Measurements from ENCODE around the gene NDUFAF3. TPM values are rescaled to one million over a fixed set of nuclear protein-coding genes. Genes with fewer than 3 reads are reported as not detected.
A peak's percentile ranks its signal among the peaks of the same experiment; 100 is the strongest.
"Not testable (repeated sequence)": the region's sequence is repeated elsewhere in the genome, so short reads cannot be mapped to it uniquely, and the experiment has no call there.

Gene NDUFAF3
- polyA plus RNA-seq, 4 donors = 57.2 to 81.6 (median 64.2) TPM

DNA sequence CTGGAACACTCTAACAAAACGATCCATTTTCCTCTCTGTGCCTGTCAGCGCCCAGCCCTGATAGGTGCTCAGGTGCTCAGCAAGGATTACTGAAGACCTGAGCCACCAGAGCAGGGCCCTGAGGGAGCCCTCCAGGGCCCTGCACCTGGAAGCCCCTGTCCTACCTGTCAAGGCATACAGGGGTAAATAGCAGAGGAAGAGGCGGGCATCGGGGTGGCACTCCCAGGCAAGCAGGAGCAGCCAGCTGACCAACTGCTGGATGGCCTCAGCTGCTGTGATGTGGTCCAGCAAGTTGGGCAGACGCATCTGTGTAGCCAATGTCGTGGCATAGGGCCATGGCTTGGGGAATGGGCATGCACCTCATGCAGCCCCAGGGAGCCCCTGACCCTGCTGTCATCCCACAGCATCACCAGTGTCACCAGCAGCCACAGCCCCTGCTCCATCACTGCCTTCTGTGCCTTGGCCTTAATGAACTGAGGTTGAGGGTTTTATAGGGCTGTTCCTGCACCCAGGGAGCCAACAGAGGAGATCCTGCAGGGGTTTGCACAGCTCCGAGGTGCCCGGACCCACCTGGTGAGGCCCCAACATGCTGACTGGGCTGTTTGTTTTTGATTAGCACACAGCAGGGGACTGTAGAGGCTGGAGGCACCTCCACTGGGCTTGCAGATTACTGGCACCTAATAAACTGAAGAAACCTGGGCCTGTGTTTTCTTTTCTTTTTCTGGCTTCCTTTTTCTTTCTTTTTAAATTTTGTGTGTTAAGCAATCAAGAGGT is 22.6 kb upstream of the NDUFAF3 start:
- DNase-seq (ENCODE audit: low read depth in 4 of 4, low spot score in 3 of 4) = no peak

GRCh38 chr3:49001155-49001554 is 20.8 kb upstream of the NDUFAF3 start:
- DNase-seq (ENCODE audit: low read depth in 4 of 4, low spot score in 3 of 4) = no peak

DNA sequence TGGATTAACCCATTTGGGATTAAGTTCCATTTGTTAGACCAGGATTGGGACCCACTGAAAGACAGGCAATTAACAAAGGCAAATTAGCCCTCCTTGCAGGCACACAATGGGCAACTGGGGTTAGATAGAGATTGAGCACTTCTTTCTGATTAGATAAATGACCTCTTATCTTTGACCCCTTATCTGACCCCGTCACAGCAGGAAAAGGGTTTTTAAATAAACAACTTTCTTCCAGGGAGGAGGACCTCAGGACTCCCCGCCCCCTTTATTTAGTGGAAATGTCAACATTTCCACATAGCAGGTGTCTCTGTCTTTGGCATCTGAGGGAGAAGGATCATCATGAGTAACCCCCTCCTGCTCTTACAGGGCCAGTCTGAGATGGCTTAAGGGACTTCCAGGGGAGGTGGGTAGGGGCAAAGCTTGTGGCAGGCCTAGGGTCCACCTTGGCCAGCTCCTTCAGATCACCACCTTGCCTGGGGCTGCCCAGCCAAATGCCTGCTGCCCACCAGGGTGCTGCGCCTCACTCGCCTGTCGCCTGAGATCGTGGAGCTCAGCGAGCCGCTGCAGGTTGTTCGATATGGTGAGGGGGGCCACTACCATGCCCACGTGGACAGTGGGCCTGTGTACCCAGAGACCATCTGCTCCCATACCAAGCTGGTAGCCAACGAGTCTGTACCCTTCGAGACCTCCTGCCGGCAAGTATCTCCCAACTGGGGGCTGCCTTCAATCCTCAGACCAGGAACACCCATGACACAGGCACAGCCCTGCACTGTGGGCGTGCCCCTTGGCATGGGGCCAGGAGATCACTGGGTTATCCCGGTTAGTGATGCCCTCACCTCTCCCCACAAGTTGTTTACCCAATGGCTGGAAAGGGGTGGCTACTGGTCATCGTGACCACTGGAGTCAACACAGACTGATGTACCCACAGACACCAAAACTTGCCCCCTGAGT is 17.3 kb upstream of the NDUFAF3 start:
- DNase-seq (ENCODE audit: low read depth in 4 of 4, low spot score in 3 of 4) = no peak

DNA sequence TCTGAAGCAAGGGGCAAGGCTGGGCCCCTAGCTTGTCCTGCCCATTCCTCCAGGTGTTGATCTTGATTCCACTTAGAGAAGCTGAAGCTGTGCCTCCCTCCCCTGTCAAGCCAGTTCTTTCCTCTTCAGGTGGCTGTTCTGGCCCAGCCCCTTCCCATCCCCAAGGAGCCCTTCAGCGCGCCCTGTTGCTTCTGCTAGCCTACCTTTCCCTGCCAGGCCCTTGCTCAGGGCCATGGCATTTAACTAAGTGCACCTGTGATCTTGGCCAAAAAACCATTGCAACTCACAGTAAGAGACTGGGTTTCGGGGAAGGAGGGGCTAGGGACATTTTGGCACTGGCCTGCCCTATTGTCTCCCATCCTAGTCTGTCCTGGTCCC is 16.6 kb upstream of the NDUFAF3 start:
- DNase-seq (ENCODE audit: low read depth in 4 of 4, low spot score in 3 of 4) = no peak

- DNase-seq (ENCODE audit: low read depth in 4 of 4, low spot score in 3 of 4) = no peak
Observed at GRCh38 chr3:49005998-49006397, 15.9 kb upstream of the NDUFAF3 start.

GRCh38 chr3:49006408-49007067 is 15.4 kb upstream of the NDUFAF3 start:
- DNase-seq (ENCODE audit: low read depth in 4 of 4, low spot score in 3 of 4) = no peak

DNA sequence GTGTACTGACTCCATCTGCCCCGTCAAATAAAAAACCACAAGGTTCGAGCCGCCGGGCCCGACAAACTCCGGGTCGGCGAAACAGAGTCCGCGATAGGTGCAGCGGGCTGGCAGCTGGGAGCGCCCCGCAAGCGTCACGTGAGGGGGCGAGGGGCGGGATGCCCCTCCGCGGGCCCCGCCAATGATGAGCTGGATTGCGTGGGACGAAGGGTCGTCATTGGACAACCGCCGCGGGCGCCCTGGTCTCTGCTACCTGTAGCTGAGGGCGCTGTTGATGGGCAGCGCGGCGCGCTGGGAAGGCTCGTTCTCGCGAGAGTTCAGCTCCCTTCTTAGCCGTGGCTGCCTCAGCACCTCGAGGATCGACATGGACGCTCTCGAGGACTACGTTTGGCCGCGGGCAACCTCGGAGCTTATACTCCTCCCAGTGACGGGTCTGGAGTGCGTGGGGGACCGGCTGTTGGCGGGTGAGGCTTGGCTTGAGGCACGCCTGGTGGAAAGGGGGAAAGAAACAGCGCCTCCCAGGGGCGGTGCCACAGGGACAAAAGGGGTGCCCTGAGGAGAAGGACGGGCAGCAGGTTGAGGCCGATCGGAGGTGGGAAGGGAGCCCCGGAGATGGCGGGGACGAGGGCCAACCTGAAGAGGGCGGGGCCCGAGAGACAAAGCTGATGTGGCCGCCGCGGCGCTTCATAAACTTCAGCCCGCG is 14.7 kb upstream of the NDUFAF3 start, which contains the start of gene WDR6:
Gene WDR6, plus strand, starts transcription at position 324 of the 703 bp plus-strand sequence. Its CDS starts 41 bp downstream, at position 365.
- DNase-seq (ENCODE audit: low read depth in 4 of 4, low spot score in 3 of 4) = peak; percentile 87 to 94 (median 92)

DNA sequence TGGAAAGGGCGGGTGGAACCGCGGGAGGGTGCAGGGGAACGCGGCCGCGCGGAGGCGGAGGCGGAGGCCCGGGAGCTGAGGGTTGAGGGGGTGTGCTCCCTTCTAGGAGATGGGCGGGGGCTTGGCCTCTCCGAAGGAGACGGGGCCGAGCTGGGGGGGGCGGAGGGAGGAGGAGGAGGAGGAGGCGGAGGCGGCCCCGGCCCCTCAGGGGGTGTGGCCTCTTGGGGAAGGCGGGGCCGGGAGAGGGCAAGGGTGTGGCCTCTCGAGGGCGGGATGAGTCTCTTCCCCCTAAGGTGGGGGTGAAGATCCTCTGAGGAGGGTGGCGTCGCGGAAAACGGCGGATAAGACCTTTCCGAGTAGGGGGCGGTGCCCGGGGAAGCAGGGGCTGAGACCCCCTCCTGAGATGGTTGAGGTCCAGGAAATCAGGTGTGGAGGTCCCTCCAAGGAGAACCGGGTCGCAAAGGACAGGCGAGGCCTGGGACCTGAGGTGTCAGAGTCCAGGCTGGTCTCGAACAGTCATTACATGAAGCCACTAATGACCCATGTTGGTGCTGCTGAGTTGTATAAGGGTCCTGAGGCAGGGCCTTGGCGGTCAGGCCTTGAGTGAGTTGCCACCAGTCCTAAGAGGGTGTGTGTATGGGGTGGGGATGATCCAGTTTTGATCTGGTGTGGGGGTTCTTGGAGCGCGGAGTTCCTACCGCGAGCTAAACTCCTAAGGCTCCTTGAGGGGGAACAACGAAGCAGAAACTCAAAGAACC is 14.0 kb upstream of the NDUFAF3 start:
- DNase-seq (ENCODE audit: low read depth in 4 of 4, low spot score in 3 of 4) = peak in 1 of 4 donors; percentile 63

DNA sequence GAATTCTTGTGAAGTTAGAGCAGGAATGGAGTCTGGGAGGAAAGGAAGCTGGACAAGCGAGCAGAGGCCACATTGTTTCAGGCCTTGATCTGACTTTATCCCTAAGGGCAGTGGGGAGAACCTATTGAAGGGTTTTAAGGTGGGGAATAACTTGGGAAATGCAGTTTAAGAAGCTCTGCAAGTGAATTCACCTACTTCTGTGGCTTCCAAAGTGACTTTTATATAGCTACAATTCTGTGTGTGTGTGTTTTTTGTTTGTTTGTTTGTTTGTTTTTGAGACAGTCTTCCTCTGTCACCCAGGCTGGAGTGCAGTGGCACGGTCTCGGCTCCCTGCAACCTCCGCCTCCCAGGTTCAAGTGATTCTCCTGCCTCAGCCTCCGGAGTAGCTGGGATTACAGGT is 13.3 kb upstream of the NDUFAF3 start:
- DNase-seq (ENCODE audit: low read depth in 4 of 4, low spot score in 3 of 4) = not testable (repeated sequence)

GRCh38 chr3:49009396-49009795 is 12.5 kb upstream of the NDUFAF3 start:
- no peak for DNase-seq (ENCODE audit: low read depth in 4 of 4, low spot score in 3 of 4)

GRCh38 chr3:49012441-49013017 is 9.4 kb upstream of the NDUFAF3 start:
- no peak for DNase-seq (ENCODE audit: low read depth in 4 of 4, low spot score in 3 of 4)

GRCh38 chr3:49013113-49013737 is 8.7 kb upstream of the NDUFAF3 start:
- no peak for DNase-seq (ENCODE audit: low read depth in 4 of 4, low spot score in 3 of 4)

- DNase-seq (ENCODE audit: low read depth in 4 of 4, low spot score in 3 of 4) = no peak
Observed at GRCh38 chr3:49013738-49014660, 7.9 kb upstream of the NDUFAF3 start.

GRCh38 chr3:49015072-49015471 is 6.8 kb upstream of the NDUFAF3 start:
- no peak for DNase-seq (ENCODE audit: low read depth in 4 of 4, low spot score in 3 of 4)

- DNase-seq (ENCODE audit: low read depth in 4 of 4, low spot score in 3 of 4) = no peak
Observed at GRCh38 chr3:49015765-49016164, 6.2 kb upstream of the NDUFAF3 start.

GRCh38 chr3:49016414-49017228 is 5.3 kb upstream of the NDUFAF3 start:
- DNase-seq (ENCODE audit: low read depth in 4 of 4, low spot score in 3 of 4) = no peak

Data from left renal pelvis (tissue), 4 donors.